DOHH2 (cell line): ENCODE data around the gene EHD3.

ENCODE experiments used
- H3F3A ChIP-seq: fragments of 200-600 bp; sonication (generic), shearing (Covaris generic); 2 replicates; pipeline ENCODE4 v1.6.0; 2016; ENCODE audit warnings: antibody characterized with exemption, mild to moderate bottlenecking; ENCODE audit not compliant: control insufficient read depth, insufficient read depth
- H3K27ac ChIP-seq: fragments of 200-600 bp; sonication (generic); 2 replicates; pipeline ENCODE4 v1.5.1; 2014; ENCODE audit warnings: low read depth, mild to moderate bottlenecking, low read length, moderate library complexity
- H3K27me3 ChIP-seq: fragments of 200-600 bp; sonication (generic); 2 replicates; pipeline ENCODE4 v1.6.1; 2014; ENCODE audit warnings: mild to moderate bottlenecking, low read length, mixed read lengths; ENCODE audit not compliant: control insufficient read depth
- H3K36me3 ChIP-seq: fragments of 200-600 bp; sonication (generic); 2 replicates; pipeline ENCODE4 v1.6.1; 2014; ENCODE audit warnings: mild to moderate bottlenecking, low read length, moderate library complexity, mixed read lengths; ENCODE audit not compliant: control insufficient read depth
- H3K4me1 ChIP-seq: fragments of 200-600 bp; sonication (generic); 2 replicates; pipeline ENCODE4 v1.6.1; 2014; ENCODE audit warnings: mild to moderate bottlenecking, low read length, mixed read lengths; ENCODE audit not compliant: control insufficient read depth
- H3K4me2 ChIP-seq: fragments of 200-600 bp; sonication (generic); 2 replicates; pipeline ENCODE4 v1.6.0; 2014; ENCODE audit warnings: mild to moderate bottlenecking, low read length, moderate library complexity
- H3K4me3 ChIP-seq: fragments of 200-600 bp; sonication (generic); 2 replicates; pipeline ENCODE4 v1.5.1; 2014; ENCODE audit warnings: mild to moderate bottlenecking, low read length, mixed read lengths
- H3K79me2 ChIP-seq: fragments of 200-600 bp; sonication (generic); 2 replicates; pipeline ENCODE4 v1.6.1; 2014; ENCODE audit warnings: mild to moderate bottlenecking, low read length, mixed read lengths; ENCODE audit not compliant: control insufficient read depth
- H3K9me2 ChIP-seq: fragments of 200-600 bp; sonication (generic); replicated peaks from 2 replicates; pipeline ENCODE4 v1.6.1; 2014; ENCODE audit warnings: mild to moderate bottlenecking, low read length, mixed read lengths; ENCODE audit not compliant: control insufficient read depth
- H3K9me3 ChIP-seq: fragments of 200-600 bp; sonication (generic); 2 replicates; pipeline ENCODE4 v1.6.1; 2014; ENCODE audit warnings: antibody characterized with exemption, low read length, mixed read lengths; ENCODE audit not compliant: control insufficient read depth, insufficient read depth
- H4K20me1 ChIP-seq: fragments of 200-600 bp; sonication (generic); 2 replicates; pipeline ENCODE4 v1.6.0; 2014; ENCODE audit warnings: low read depth, mild to moderate bottlenecking, antibody characterized with exemption, low read length, moderate library complexity; ENCODE audit not compliant: control insufficient read depth, insufficient read depth
- EZH2phosphoT487 ChIP-seq: fragments of 200-600 bp; sonication (generic); IDR thresholded peaks from 2 replicates; pipeline ENCODE4 v1.6.1; 2017; ENCODE audit warnings: borderline replicate concordance, mild to moderate bottlenecking, antibody characterized with exemption, low read length, moderate library complexity, mixed read lengths
- TF ChIP-seq, protein P1 (sequence below): fragments of 200-600 bp; sonication (generic); IDR thresholded peaks from one replicate; pipeline ENCODE4 v1.5.1; 2014; ENCODE audit warnings: antibody characterized with exemption, mild to moderate bottlenecking, low read depth, low read length; ENCODE audit not compliant: poor library complexity, severe bottlenecking

The EHD3 gene

DNA sequence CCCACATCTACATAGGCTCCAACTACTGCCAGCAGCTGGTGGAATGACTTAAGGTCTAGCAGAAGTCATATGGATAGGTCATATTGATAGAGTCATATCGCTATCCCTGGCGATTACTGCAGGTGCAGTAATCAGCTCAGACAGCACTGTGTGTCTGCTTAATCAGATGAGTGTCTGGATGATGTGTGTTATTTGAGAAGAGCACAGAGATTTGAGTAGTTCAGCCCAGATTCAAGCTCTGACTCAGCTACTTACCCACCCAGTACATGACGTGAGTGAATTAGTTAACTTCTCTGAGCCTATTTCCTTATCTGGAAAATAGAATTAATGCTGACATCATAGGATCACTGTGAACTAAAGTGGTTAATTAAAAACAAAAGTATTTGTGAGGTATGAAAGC, 78.9 kb downstream of the EHD3 start:
- Histone ChIP-seq H3K4me3 (no peak overlapping the region), H3K36me3 (no peaks in the 10 kb centered on the region), H3K79me2 (no peaks in the 10 kb centered on the region), H3K4me1 (no peaks in the 10 kb centered on the region), H3K27me3 (no peaks in the 10 kb centered on the region), H4K20me1 (no peaks in the 10 kb centered on the region), H3K4me2 (no peak overlapping the region), H3F3A (no peaks in the 10 kb centered on the region), H3K9me3 (no peaks in the 10 kb centered on the region), H3K9me2 (no peaks in the 10 kb centered on the region), H3K27ac (no peak overlapping the region)
- TF ChIP-seq EZH2phosphoT487 = no peak
- TF ChIP-seq, protein P1, sequence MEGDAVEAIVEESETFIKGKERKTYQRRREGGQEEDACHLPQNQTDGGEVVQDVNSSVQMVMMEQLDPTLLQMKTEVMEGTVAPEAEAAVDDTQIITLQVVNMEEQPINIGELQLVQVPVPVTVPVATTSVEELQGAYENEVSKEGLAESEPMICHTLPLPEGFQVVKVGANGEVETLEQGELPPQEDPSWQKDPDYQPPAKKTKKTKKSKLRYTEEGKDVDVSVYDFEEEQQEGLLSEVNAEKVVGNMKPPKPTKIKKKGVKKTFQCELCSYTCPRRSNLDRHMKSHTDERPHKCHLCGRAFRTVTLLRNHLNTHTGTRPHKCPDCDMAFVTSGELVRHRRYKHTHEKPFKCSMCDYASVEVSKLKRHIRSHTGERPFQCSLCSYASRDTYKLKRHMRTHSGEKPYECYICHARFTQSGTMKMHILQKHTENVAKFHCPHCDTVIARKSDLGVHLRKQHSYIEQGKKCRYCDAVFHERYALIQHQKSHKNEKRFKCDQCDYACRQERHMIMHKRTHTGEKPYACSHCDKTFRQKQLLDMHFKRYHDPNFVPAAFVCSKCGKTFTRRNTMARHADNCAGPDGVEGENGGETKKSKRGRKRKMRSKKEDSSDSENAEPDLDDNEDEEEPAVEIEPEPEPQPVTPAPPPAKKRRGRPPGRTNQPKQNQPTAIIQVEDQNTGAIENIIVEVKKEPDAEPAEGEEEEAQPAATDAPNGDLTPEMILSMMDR = no peak

DNA sequence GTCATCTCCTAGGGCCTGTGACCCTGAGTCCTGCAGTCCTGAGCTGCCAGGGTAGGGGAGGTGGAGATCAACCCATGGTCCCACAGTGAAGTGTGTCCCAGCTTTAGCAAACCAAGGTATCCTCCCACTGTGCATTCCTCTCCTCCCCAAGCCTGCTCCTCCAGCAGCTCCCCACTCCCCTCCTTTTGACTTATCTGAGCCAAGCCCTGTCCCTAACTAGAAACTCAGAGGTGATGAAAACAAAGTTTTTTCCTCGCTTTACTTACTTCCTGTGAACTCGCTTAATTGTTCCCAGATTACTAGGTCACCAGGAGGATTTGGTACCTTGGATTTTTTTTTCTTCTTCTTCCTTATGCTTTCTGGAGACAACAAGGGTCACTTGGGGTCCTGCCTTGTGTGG, 80.8 kb downstream of the EHD3 start:
- Histone ChIP-seq H3F3A (no peaks in the 10 kb centered on the region), H3K9me3 (no peaks in the 10 kb centered on the region), H3K27me3 (peaks cover 2% of the 10 kb centered on the region; the same call in 1 of the 2 replicates), H3K79me2 (no peaks in the 10 kb centered on the region), H4K20me1 (no peaks in the 10 kb centered on the region), H3K4me3 (no peak overlapping the region), H3K4me2 (no peak overlapping the region), H3K9me2 (no peaks in the 10 kb centered on the region), H3K4me1 (peaks cover 12% of the 10 kb centered on the region), H3K36me3 (no peaks in the 10 kb centered on the region), H3K27ac (no peak overlapping the region)
- TF ChIP-seq, protein P1 = no peak
- TF ChIP-seq EZH2phosphoT487 = no peak

DNA sequence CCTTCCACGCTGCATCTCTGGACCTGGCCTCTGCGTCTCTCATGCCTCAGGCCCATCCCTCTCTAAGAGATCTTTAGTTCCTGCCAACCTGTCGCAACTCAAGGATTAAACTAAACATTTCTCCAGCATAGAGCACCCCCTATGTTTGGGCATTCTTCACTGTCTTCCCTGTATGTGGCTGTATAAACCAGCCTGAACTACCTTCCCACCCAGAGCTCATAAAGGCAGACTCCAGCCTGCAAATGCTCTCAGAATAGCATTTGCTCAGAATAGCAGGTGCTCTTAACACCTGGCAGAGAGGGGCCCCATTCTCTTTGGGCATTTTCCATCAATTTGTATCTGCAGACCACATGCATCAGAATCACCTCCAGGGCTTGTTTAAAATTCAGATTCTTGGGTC, 83.4 kb downstream of the EHD3 start:
- no peaks in the 10 kb centered on the region for H3K79me2 ChIP-seq
- no peak overlapping the region for H3K27ac ChIP-seq
- H3F3A ChIP-seq = no peaks in the 10 kb centered on the region
- H3K4me3 ChIP-seq = no peak overlapping the region
- H4K20me1 ChIP-seq = no peaks in the 10 kb centered on the region
- peaks cover 12% of the 10 kb centered on the region for H3K4me1 ChIP-seq
- H3K4me2 ChIP-seq = no peak overlapping the region
- TF ChIP-seq EZH2phosphoT487 = no peak
- TF ChIP-seq, protein P1 = no peak
- no peaks in the 10 kb centered on the region for H3K9me3 ChIP-seq
- H3K9me2 ChIP-seq = no peaks in the 10 kb centered on the region
- H3K27me3 ChIP-seq = peaks cover 2% of the 10 kb centered on the region
- H3K36me3 ChIP-seq = no peaks in the 10 kb centered on the region
